DND-41 (cell line): ENCODE results near the gene CCL23.

Source experiments
- CTCF ChIP-seq: IDR thresholded peaks from 2 replicates; pipeline ENCODE4 v1.5.1; 2012; ENCODE audit warnings: borderline replicate concordance, low read length, moderate library complexity, mild to moderate bottlenecking; ENCODE audit not compliant: poor library complexity, severe bottlenecking; ENCODE audit errors: extremely low read depth
- EZH2 ChIP-seq: IDR thresholded peaks from 3 replicates; pipeline ENCODE4 v1.6.1; 2012; ENCODE audit warnings: borderline replicate concordance, low read depth, mild to moderate bottlenecking, moderate library complexity, low read length, inconsistent platforms; ENCODE audit not compliant: severe bottlenecking

GRCh38 chr17:36048066-36048465, 30.3 kb upstream of the CCL23 start:
- TF ChIP-seq CTCF (no peak), EZH2 (no peak)
